ENCODE measurements around the gene UNC13D. TPM values are rescaled to one million over a fixed set of nuclear protein-coding genes. Genes with fewer than 3 reads are reported as not detected.

UNC13D gene
- total and polyA plus RNA-seq, 9 of the 15 experiments (the other 6 are each of a cell fraction or from before 2014, with no cell fraction given): 0.86 to 244 (median 69.2) TPM

- TF ChIP-seq, protein P1, sequence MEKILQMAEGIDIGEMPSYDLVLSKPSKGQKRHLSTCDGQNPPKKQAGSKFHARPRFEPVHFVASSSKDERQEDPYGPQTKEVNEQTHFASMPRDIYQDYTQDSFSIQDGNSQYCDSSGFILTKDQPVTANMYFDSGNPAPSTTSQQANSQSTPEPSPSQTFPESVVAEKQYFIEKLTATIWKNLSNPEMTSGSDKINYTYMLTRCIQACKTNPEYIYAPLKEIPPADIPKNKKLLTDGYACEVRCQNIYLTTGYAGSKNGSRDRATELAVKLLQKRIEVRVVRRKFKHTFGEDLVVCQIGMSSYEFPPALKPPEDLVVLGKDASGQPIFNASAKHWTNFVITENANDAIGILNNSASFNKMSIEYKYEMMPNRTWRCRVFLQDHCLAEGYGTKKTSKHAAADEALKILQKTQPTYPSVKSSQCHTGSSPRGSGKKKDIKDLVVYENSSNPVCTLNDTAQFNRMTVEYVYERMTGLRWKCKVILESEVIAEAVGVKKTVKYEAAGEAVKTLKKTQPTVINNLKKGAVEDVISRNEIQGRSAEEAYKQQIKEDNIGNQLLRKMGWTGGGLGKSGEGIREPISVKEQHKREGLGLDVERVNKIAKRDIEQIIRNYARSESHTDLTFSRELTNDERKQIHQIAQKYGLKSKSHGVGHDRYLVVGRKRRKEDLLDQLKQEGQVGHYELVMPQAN (IDR thresholded peaks at IDR 0.05; ENCODE audit: borderline replicate concordance): 0 out of 2 replicates have a peak, but pooled peaks have one; percentile 54
- TF ChIP-seq EP300 (IDR thresholded peaks at IDR 0.05; ENCODE audit: low read length) (peak; percentile 80), NR0B1 (IDR thresholded peaks at IDR 0.05; ENCODE audit: partially characterized antibody) (no peak), SOX6 (IDR thresholded peaks at IDR 0.05) (peak; percentile 78), RAD21 (CRISPR knock-in tag; conservative IDR thresholded peaks at IDR 0.05 in 1 of 2, IDR thresholded peaks at IDR 0.05 in 1 of 2) (peak; percentile 54 to 76), MBD2 (IDR thresholded peaks at IDR 0.05; ENCODE audit: borderline replicate concordance, low read depth) (0 out of 2 replicates have a peak, but pooled peaks have one; percentile 37), RBM15 (IDR thresholded peaks at IDR 0.05; ENCODE audit: insufficient read depth, low read length) (no peak), MCM5 (IDR thresholded peaks at IDR 0.05; ENCODE audit: low read depth) (no peak), RBM25 (IDR thresholded peaks at IDR 0.05; ENCODE audit: low read depth, low read length, severe bottlenecking) (no peak), PHF8 (IDR thresholded peaks at IDR 0.05; ENCODE audit: borderline replicate concordance, low read length) (peak; percentile 27; the same call in 1 of the 2 replicates), ZNF253 (CRISPR knock-in tag; conservative IDR thresholded peaks at IDR 0.05) (no peak), ZNF354B (CRISPR knock-in tag; IDR thresholded peaks at IDR 0.05) (no peak), ZNF311 (CRISPR knock-in tag; IDR thresholded peaks at IDR 0.05) (no peak), CREBBP (IDR thresholded peaks at IDR 0.05; ENCODE audit: low read depth, low read length) (no peak), PPARD (CRISPR knock-in tag; IDR thresholded peaks at IDR 0.05) (no peak), KHSRP (IDR thresholded peaks at IDR 0.05) (no peak), ZNF79 (CRISPR knock-in tag; IDR thresholded peaks at IDR 0.05; ENCODE audit: low read depth) (no peak), RBFOX2 (IDR thresholded peaks at IDR 0.05; ENCODE audit: low read depth, low read length) (peak; percentile 73), CLOCK (CRISPR knock-in tag; IDR thresholded peaks at IDR 0.05; ENCODE audit: borderline replicate concordance) (no peak), BMI1 (IDR thresholded peaks at IDR 0.05; ENCODE audit: low read length) (no peak), ZNF146 (CRISPR knock-in tag; IDR thresholded peaks at IDR 0.05; ENCODE audit: unreplicated experiment) (no peak), MEF2D (tag; conservative IDR thresholded peaks at IDR 0.05; ENCODE audit: low read depth) (no peak; the same call in 1 of the 2 replicates)
Observed at GRCh38 chr17:75845058-75845711, 981 bp upstream of the UNC13D start (continued).
